NCI-H2171 treated with DMSO at 0.1 percent for 48 hours (cell line): ENCODE results near the gene BPIFB3.

Source experiments
- DNase-seq: peaks from one replicate; lab custom pipeline; 2025; lab: John Stamatoyannopoulos, UW

The BPIFB3 gene

GRCh38 chr20:33063271-33063670 lies 9.6 kb downstream of the BPIFB3 start:
- no peak for DNase-seq

DNA sequence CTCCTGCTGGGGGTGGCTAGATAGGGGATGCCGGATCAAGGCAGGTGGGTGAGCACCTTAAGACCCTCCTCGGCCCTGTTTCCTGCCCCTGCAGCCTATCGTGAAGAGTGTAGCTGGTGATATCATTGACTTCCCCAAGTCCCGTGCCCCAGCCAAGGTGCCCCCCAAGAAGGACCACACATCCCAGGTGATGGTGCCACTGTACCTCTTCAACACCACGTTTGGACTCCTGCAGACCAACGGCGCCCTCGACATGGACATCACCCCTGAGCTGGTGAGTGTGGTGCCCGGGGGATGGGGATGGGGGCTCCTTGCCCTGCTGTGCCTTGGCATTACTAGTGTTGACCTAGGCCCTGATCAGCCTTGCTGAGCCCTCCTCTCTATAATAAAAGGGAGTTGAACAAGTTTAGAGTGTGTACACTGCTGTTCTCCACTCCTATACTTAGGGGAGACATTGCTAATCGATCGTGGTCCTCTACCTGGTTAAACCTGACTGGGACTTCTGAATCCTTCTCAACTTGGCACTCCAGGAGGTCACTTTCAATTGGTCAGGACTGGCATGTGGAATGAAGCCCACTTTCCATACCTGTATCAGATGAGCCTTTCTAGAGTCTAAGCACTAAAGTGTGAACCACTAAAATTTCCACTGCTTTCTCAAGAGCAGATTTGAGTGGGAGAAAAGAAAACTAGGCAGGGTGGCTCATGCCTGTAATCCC lies 11.0 kb downstream of the BPIFB3 start:
- no peak for DNase-seq

- no peak for DNase-seq
Measured at GRCh38 chr20:33065785-33066184, 12.1 kb downstream of the BPIFB3 start.

DNA sequence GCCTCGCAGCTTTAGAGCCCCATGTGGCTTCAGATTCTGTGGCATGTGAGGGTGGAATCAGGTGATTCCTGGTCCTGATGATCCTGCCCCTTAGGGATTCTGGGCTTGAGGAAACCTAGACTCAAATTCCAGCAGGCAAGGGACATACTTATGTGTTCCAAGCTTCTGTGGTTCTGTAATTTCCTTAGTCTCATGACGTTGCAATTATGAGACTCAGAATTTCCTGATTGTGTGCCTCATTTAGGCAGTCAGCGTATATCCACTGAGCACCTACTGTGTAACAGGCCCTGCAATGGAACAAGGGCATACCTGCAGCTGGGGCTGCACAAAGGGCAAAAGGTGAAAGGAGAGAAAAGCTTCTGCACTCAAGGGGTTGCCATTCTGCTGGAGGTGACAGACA lies 14.1 kb downstream of the BPIFB3 start:
- DNase-seq, result no peak

GRCh38 chr20:33068251-33068939 lies 14.7 kb downstream of the BPIFB3 start:
- no peak for DNase-seq

GRCh38 chr20:33069673-33070072 lies 16.0 kb downstream of the BPIFB3 start:
- no peak for DNase-seq

DNA sequence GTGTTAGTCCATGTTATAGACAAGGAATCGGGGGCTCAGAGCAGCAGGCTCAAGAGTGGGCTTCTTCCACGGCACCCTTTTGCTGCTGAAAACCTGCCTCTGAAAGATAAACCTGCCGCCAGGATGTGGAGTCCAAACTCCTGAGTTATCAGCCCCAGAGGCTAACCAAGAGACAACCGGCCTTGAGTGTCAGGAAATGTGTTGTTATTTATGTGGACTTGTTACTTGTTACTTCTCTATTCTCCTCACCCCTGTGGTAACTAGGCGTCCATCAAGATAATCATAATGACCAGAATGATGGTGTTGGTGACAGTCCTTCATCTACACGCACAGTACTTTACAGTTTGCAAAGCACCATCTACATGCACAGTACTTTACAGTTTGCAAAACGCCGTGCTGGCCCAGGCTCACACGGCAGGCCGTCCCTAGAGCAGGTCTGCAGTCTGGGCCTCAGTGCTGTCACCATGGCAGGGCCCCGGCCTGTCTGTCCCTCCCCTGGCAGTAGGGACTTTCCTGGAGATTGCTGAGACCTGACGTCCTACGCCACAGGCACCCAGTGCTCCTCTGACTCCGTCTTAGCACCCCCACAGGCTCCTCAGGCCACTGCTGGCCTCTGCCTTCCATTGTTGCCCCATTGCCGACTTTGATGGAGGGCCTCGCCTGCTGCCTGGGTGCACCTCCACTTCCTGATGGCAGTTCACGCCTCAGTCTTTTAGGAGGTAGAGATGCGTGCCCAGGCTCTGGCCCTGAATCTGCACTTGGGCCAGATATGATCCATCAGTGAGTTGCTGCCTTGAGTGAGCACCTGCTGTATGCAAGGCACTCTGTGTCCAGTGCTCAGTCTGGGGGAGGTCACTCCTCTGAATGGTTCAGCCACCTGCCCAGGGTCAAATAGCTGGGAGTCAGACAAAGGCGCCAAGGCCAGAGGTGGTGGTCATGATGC lies 16.7 kb downstream of the BPIFB3 start:
- no peak for DNase-seq

GRCh38 chr20:33071198-33071597 lies 17.5 kb downstream of the BPIFB3 start:
- DNase-seq, result no peak

DNA sequence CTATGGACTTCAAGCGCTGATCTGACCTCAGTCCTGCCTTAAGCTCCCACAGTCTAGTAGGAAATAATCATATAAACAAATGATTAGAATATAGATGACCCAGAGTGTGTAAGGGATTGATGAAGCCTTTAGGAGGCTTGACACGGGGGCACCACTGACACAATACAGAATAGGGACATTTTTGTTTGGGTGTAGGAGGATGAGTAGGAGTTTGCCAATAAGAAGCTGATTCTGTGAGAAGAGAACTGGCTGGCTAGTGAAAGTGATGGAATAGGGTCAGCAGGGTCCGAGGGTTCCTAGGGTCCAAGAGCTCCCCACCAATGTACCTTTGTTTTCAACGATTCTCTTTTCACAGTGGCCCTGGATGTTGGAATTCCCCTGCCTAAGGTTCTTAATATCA lies 18.7 kb downstream of the BPIFB3 start:
- no peak for DNase-seq

- DNase-seq, result no peak
Measured at GRCh38 chr20:33072813-33073212, 19.1 kb downstream of the BPIFB3 start.

GRCh38 chr20:33074675-33075074 lies 21.0 kb downstream of the BPIFB3 start:
- no peak for DNase-seq

DNA sequence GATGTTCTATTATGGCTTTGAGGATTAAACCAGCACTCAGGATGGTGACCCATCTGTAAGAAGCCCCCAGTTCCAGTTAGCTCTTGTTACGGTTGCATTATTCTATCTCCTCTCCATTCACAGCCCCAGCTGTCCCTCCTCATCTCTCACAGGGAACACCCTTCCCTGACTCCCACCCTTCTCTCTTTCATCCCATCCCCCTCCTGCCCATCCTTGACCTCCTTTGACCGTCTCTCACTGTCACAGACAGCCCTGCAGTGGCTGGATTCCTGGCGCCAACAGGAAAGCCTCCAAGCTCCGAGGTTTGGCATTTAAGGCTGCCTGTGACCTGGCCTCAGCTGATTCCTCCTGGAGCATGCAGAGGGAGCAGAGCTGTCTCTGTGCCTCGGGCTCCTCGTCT lies 21.6 kb downstream of the BPIFB3 start:
- no peak for DNase-seq

DNA sequence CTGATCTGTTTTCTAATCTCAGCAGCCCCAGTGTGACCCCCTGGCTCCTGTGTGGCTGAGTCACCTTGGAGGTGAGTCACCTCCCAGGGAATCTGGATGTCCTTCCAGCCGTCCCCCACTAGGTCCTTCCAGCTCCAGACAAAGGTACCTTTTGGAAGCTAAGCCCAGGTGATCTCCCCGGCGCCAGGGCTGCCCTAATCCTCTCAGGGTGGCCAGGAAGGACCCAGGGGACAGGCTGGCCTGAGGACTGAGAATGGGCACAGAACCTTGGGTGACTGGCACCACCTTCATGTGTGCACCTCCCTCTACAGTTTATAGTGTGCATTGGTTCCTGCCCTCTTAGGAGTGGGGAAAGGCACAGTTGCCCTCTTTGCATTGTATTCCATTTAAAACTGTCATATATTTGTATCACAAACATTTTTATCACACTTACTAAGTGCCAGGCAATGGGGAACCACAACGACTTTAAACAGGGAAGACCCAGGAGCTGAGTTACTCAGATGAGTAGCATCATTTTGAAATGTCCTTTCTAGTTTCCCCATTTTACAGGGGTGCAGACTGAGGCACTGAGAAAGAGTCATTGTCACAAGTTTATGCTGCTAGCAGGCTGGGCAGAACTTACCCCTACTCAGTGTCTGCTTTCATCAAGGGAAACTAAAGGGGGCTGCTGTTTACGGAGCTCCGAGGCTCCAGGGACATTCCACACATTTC lies 23.1 kb downstream of the BPIFB3 start:
- no peak for DNase-seq

DNA sequence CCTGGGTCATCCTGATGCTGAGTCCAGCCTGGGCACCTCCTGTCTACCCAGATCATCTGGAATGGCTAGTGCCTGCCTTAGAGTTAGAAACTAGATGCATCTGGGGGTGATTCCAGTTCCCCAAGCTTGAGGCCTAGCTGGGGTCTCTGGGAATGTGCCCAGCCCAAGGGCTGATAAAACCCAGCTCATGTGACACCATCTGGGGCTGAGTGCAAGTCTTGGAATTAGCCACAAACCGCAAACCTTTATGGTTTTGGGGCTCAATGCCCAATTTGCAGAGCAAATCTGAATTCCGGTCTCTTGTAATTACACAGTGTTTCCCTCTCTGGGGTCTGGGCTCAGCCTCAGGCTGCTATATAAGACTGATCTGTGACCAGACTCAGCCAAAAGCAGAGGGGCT lies 25.6 kb downstream of the BPIFB3 start, which contains the start of gene BPIFB4:
TSS of gene BPIFB4 (plus strand) at position 385 of the 400 bp plus-strand sequence. CDS start 1,884 bp downstream, outside the sequence.
- DNase-seq, result no peak

GRCh38 chr20:33081411-33082154 lies 27.9 kb downstream of the BPIFB3 start:
- no peak for DNase-seq

DNA sequence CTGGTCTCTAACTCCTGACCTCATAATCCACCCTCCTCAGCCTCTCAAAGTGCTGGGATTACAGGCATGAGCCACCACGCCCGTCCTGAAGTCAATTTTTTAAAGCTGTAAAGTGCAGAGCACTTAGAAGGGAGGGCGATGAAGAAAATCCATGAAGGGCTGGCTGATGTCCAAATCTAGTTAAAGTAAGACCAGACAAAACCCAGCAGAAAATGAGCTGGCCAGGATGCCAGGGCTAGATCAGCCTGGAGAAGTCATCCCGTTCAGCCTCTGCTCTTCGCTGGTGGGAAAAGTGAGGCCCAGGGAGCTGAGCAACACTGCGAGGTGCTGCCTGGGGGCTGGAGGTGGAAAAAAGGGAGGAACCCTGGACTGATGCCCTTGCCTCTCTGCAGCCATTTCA lies 28.8 kb downstream of the BPIFB3 start:
- DNase-seq, result no peak

- DNase-seq, result no peak
Measured at GRCh38 chr20:33083544-33084340, 30.0 kb downstream of the BPIFB3 start.

- no peak for DNase-seq
Measured at GRCh38 chr20:33084722-33085121, 31.0 kb downstream of the BPIFB3 start.

GRCh38 chr20:33086052-33086722 lies 32.5 kb downstream of the BPIFB3 start:
- no peak for DNase-seq

GRCh38 chr20:33091147-33091546 lies 37.4 kb downstream of the BPIFB3 start:
- no peak for DNase-seq
